Effector memory CD4-positive, alpha-beta T cell (primary cell): Measurements from ENCODE around the gene TCTN2.

Experiments used
- DNase-seq, 3 donors: peaks; one replicate each; pipeline ENCODE4 v3.0.0-alpha.2; 2020
- H3K27ac ChIP-seq: 2 replicates; pipeline ENCODE4 v1.7.0; 2013; ENCODE audit warnings: mild to moderate bottlenecking, low read length, moderate library complexity; ENCODE audit not compliant: insufficient read depth, poor library complexity, severe bottlenecking
- H3K27me3 ChIP-seq: replicated peaks from 2 replicates; pipeline ENCODE4 v1.7.0; 2013; ENCODE audit warnings: mild to moderate bottlenecking, low read length; ENCODE audit not compliant: insufficient read depth, control insufficient read depth, poor library complexity, severe bottlenecking
- H3K36me3 ChIP-seq: 2 replicates; pipeline ENCODE4 v1.7.0; 2013; ENCODE audit warnings: mild to moderate bottlenecking, low read length, moderate library complexity; ENCODE audit not compliant: control insufficient read depth, insufficient read depth
- H3K4me1 ChIP-seq: 2 replicates; pipeline ENCODE4 v1.7.0; 2013; ENCODE audit warnings: low read length, mild to moderate bottlenecking; ENCODE audit not compliant: control insufficient read depth, insufficient read depth, poor library complexity, severe bottlenecking
- H3K4me3 ChIP-seq: 2 replicates; pipeline ENCODE4 v1.7.0; 2013; ENCODE audit warnings: low read length, low read depth, mild to moderate bottlenecking; ENCODE audit not compliant: insufficient read depth, poor library complexity, severe bottlenecking
- H3K9me3 ChIP-seq: 2 replicates; pipeline ENCODE4 v1.7.0; 2013; ENCODE audit warnings: mild to moderate bottlenecking, low read length, moderate library complexity; ENCODE audit not compliant: control insufficient read depth

Gene TCTN2

DNA sequence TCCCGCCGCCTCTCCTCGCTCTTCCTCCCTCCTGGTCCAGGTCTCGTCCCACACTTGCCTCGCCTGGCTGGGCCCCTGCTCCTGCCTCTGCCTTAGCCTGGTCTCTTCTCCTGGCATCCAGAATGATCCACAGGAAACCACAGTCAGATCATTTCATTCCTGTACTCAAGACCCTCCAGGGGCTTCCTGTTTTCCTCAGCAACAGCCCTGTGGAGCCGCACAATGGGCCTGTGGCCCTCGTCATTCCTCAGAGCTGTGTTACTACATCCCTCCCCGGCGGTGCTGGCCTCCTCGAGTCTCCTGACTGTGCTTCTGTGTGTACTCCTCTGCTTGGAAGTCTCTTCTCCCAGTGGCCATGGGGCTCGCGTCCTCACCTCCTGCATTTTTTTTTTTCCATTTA, 61.3 kb downstream of the TCTN2 start:
- no peaks in the 10 kb centered on the region for H3K9me3 ChIP-seq
- H3K36me3 ChIP-seq: peaks cover 73% of the 10 kb centered on the region
- no peak overlapping the region for H3K27ac ChIP-seq
- no peak overlapping the region for H3K4me3 ChIP-seq
- H3K4me1 ChIP-seq: no peaks in the 10 kb centered on the region
- DNase-seq: no peak
- no peaks in the 10 kb centered on the region for H3K27me3 ChIP-seq

DNA sequence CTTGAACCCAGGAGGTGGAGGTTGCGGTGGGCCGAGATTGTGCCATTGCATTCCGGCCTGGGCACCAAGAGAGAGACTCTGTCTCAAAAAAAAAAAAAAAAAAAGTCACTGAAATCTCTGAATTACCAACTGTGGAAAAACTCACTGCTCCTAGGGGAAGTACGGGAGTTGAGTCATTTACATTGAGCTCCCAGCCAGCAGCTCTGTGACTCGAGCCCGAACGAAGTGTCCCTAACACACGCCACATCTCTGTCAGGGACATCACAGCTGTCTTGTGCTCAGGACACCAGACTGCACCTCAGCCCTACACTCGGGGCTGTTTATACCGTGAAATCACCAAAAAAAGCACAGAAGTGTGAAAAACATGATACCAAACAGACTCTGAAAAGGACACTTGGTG, 62.3 kb downstream of the TCTN2 start:
- Histone ChIP-seq H3K4me1 (no peaks in the 10 kb centered on the region), H3K4me3 (no peak overlapping the region), H3K9me3 (no peaks in the 10 kb centered on the region), H3K36me3 (peaks cover 68% of the 10 kb centered on the region), H3K27me3 (no peaks in the 10 kb centered on the region), H3K27ac (no peak overlapping the region)
- no peak for DNase-seq

DNA sequence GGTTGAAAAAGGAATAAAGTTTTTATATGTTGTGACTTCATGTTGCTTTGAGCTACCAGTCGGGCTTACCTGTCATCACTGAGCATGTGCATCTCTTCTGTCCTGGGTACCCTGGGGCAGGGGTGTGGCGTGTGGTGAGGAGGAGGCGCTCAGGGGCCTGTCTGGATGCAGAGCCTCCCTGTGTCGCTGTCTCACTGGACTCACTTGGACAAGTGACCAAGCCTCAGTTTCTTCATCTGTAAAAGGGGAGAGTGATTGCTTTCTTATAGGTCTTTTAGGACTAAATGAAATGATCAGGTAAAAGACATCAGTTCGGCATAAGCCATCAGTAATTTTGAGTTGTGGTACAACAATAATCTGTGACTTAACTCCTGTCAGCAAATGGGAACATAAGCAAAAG, 63.4 kb downstream of the TCTN2 start:
- Histone ChIP-seq H3K9me3 (no peaks in the 10 kb centered on the region), H3K27me3 (no peaks in the 10 kb centered on the region)

DNA sequence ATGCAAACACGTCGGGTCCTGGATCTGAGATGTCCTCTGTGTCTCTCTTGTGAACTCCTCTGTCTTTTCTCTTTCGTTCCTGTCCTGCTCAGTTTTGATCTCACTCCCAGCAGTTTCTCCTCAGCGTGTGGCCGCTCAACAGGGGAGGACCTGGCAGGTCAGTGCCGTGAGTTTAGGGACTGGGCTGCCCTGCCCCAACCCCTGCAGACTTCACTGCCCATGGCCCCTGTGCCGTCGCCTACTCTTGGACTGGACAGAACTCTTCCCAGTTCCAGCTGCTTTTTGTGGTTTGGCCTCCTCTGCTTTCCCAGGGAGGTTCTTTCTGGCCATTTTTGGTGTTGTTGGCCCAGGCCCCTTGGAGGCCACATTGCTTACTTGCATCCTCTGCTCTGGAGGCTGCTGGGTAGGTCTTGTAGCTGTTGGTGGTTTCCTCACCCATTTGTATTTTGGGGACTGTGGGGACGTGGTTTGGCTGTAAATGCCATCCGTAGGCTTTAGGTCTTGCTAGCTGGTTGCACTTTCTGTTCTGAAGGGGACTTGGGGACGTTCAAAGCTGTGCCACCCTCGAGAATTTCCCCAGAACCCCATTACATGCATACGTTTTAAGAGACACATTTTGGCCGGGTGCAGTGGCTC, 71.1 kb downstream of the TCTN2 start:
- Histone ChIP-seq H3K27me3 (no peaks in the 10 kb centered on the region), H3K27ac (no peak overlapping the region), H3K4me3 (no peak overlapping the region), H3K36me3 (peaks cover 44% of the 10 kb centered on the region), H3K9me3 (no peaks in the 10 kb centered on the region), H3K4me1 (no peaks in the 10 kb centered on the region)
- DNase-seq: no peak

More for the DNA sequence above, 63.4 kb downstream of the TCTN2 start:
- DNase-seq: no peak
- Histone ChIP-seq H3K36me3 (peaks cover 63% of the 10 kb centered on the region), H3K4me1 (no peaks in the 10 kb centered on the region), H3K4me3 (no peak overlapping the region), H3K27ac (no peak overlapping the region)

DNA sequence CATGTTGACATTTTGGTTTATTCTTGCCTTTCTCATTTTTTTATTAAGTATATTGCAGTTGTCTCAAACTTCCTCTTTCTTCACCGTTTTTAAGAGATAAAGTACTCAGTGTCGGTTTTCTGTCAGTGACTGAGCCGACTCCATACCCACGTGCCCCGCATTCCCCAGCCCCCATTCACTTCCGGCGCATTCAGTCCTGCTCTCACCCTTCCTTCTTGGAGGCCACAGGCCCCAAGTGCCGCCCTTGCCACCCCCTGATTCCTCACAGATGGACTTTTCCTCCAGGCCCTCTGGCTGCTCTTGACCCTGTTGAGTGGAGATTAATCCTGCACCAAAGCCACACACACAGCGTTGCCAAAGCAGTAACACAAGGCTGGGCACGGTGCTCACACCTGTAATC, 72.1 kb downstream of the TCTN2 start:
- H3K36me3 ChIP-seq: peaks cover 41% of the 10 kb centered on the region
- H3K4me1 ChIP-seq: no peaks in the 10 kb centered on the region
- no peak for DNase-seq
- no peak overlapping the region for H3K27ac ChIP-seq
- H3K9me3 ChIP-seq: no peaks in the 10 kb centered on the region
- no peaks in the 10 kb centered on the region for H3K27me3 ChIP-seq
- no peak overlapping the region for H3K4me3 ChIP-seq

DNA sequence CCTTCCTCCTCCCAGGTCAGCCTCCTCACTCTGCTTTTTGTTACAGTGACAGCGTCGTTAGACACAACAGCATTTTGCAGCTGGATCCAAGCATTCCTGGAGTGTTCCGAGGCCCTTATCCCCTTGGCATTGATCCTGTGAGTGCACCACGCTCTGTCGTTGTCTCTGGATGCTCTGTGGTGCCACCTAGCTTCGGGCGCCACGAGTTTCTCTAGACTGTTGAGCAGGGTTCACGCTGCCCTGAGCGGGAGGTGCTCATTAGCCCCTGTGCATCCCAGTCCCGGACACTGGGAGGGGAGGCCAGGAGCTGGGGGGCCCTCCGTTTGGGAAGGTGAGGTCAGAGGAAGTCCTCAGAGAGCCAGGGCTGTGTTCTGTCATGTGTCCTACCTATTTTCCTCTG, 73.9 kb downstream of the TCTN2 start:
- Histone ChIP-seq H3K27me3 (no peaks in the 10 kb centered on the region), H3K4me3 (no peak overlapping the region), H3K27ac (no peak overlapping the region), H3K9me3 (no peaks in the 10 kb centered on the region), H3K4me1 (no peaks in the 10 kb centered on the region), H3K36me3 (peaks cover 48% of the 10 kb centered on the region)
- DNase-seq: no peak

DNA sequence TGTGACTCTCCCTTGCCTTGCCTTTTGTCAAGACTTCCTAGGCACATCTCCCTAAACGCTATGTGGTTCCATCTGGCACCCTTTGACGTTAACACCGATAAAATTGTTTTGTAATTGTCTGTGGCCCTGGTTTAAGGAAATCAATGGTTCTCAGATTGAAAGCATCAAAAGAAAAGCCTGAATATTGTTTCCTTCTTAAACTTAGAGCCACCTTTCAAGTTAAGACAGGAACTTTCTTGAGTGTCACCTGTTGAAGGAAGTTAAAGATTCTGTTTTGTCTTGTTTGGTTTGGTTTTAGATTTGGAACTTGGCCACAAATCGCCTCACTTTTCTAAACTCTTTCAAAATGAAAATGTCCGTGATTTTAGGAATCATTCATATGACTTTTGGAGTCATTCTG, 76.4 kb downstream of the TCTN2 start:
- Histone ChIP-seq H3K27me3 (no peaks in the 10 kb centered on the region), H3K4me1 (no peaks in the 10 kb centered on the region), H3K36me3 (peaks cover 40% of the 10 kb centered on the region), H3K27ac (no peak overlapping the region), H3K4me3 (no peak overlapping the region), H3K9me3 (no peaks in the 10 kb centered on the region)
- DNase-seq: no peak

DNA sequence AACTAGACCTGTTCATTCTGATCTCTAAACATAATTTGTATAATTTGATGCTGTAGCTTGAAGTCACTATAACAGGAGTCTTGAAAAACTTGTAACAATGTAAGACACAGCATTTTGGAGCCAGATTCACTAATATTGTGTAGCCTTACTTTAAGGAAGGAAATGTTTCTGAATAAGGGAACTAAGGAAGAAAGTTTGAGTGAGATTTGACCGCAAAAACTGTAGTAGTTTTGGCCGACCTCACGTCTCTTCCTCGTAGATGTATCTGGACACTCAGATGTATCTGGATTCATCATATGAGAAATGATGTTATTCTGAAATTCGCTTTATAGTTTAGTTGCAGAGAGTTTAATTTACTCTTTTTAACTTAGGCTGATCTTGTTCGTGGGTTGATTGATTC, 77.2 kb downstream of the TCTN2 start:
- DNase-seq: no peak
- Histone ChIP-seq H3K4me1 (no peaks in the 10 kb centered on the region), H3K4me3 (no peak overlapping the region), H3K27ac (no peak overlapping the region), H3K27me3 (no peaks in the 10 kb centered on the region), H3K9me3 (no peaks in the 10 kb centered on the region), H3K36me3 (peaks cover 37% of the 10 kb centered on the region)

DNA sequence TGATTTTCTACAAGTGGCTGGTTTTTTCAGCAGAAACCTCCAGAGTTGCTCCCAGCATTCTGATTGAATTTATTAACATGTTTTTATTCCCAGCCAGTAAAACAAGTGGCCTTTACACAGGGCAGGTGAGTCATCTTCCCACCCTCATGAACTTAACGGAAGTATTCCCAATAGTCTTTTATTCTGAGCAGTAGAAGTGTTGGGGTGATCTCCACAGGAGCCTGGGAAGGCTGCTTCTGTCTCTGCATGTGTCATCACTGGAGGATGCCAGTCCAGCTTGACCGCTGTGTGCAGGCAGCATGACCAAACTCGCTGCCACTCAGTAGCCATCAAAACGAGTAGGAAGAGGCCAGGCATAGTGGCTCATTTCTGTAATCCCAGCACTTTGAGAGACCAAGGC, 77.7 kb downstream of the TCTN2 start:
- no peak overlapping the region for H3K27ac ChIP-seq
- no peak for DNase-seq
- no peaks in the 10 kb centered on the region for H3K9me3 ChIP-seq
- no peaks in the 10 kb centered on the region for H3K27me3 ChIP-seq
- H3K36me3 ChIP-seq: peaks cover 37% of the 10 kb centered on the region
- H3K4me3 ChIP-seq: no peak overlapping the region
- H3K4me1 ChIP-seq: no peaks in the 10 kb centered on the region

DNA sequence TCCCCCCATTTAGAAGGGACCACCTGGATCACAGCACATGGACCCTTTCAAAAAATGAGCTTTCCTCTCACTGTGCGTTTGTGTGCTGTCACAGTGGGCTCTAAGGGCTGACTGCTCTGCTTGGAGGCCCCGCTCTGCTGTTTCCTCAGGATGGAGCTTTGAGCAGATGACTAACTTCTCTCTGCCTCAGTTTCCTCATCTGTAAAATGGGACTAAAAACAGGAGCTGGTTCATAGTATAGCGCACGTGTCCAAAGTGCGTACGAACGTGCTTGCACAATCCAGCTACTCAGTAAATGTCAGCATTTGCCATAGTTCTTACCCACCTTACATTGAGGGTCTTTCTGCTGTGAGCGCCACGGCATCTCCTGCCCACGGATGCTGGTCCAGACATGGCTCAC, 78.4 kb downstream of the TCTN2 start:
- no peak for DNase-seq
- H3K36me3 ChIP-seq: peaks cover 36% of the 10 kb centered on the region
- no peaks in the 10 kb centered on the region for H3K27me3 ChIP-seq
- H3K4me1 ChIP-seq: no peaks in the 10 kb centered on the region
- H3K27ac ChIP-seq: no peak overlapping the region
- no peak overlapping the region for H3K4me3 ChIP-seq
- no peaks in the 10 kb centered on the region for H3K9me3 ChIP-seq
